GM12864 (cell line): Measurements from ENCODE around the gene ZNF275.

ENCODE experiments used
- DNase-seq: peaks from one replicate; pipeline ENCODE4 v3.0.0-alpha.2; 2011; ENCODE audit warnings: low read depth
- H3K4me3 ChIP-seq: 2 replicates; pipeline ENCODE4 v1.5.1; 2011; ENCODE audit warnings: mild to moderate bottlenecking, low read depth, low read length, control low read depth
- CTCF ChIP-seq: IDR thresholded peaks from 2 replicates; pipeline ENCODE4 v1.5.1; 2011; ENCODE audit warnings: low read depth, mild to moderate bottlenecking, moderate library complexity, low read length, control low read depth, inconsistent platforms; ENCODE audit errors: missing control alignments

ZNF275 gene

GRCh38 chrX:153374426-153374825, 40.5 kb downstream of the ZNF275 start:
- H3K4me3 ChIP-seq, result no peak overlapping the region
- TF ChIP-seq CTCF, result no peak
- no peak for DNase-seq

- no peak overlapping the region for H3K4me3 ChIP-seq
- no peak for DNase-seq
- TF ChIP-seq CTCF, result no peak
Observed at GRCh38 chrX:153375571-153375970, 41.6 kb downstream of the ZNF275 start.

GRCh38 chrX:153377727-153378126, 43.8 kb downstream of the ZNF275 start:
- DNase-seq, result no peak
- H3K4me3 ChIP-seq, result no peak overlapping the region
- no peak for TF ChIP-seq CTCF

- no peak for DNase-seq
- H3K4me3 ChIP-seq, result no peak overlapping the region
- no peak for TF ChIP-seq CTCF
Observed at GRCh38 chrX:153378607-153379006, 44.7 kb downstream of the ZNF275 start.

GRCh38 chrX:153379508-153379907, 45.6 kb downstream of the ZNF275 start:
- no peak overlapping the region for H3K4me3 ChIP-seq
- TF ChIP-seq CTCF, result no peak
- no peak for DNase-seq

- no peak for TF ChIP-seq CTCF
- no peak overlapping the region for H3K4me3 ChIP-seq
- no peak for DNase-seq
Observed at GRCh38 chrX:153379971-153380581, 46.1 kb downstream of the ZNF275 start.

- no peak for DNase-seq
- H3K4me3 ChIP-seq, result no peak overlapping the region
- TF ChIP-seq CTCF, result no peak
Observed at GRCh38 chrX:153380691-153381090, 46.7 kb downstream of the ZNF275 start.
